Measurements from ENCODE around the gene ENPP5.

DNA sequence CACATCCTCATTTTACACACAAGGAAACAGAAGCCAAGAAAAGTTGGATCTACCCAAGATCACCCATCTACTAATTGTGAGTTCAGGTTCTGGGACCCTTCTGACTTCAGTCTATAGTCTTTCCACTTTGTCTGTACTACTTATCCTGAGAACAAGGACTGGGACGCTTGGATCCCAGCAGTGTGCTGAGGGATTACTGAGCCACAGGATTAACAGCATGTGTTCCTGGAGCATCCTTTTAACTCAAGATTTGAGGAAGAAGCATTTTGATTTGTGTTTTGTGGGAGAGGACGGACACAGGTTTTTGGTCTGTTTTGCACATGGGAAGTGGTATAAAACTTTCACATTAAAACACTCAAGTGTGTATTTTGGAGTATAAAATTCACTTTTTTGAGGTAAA lies 36.6 kb downstream of the ENPP5 start:
- TF ChIP-seq EZH2phosphoT487 (IDR thresholded peaks at IDR 0.05; ENCODE audit: borderline replicate concordance, low read depth, low read length), result no peak
- TF ChIP-seq, protein P1, sequence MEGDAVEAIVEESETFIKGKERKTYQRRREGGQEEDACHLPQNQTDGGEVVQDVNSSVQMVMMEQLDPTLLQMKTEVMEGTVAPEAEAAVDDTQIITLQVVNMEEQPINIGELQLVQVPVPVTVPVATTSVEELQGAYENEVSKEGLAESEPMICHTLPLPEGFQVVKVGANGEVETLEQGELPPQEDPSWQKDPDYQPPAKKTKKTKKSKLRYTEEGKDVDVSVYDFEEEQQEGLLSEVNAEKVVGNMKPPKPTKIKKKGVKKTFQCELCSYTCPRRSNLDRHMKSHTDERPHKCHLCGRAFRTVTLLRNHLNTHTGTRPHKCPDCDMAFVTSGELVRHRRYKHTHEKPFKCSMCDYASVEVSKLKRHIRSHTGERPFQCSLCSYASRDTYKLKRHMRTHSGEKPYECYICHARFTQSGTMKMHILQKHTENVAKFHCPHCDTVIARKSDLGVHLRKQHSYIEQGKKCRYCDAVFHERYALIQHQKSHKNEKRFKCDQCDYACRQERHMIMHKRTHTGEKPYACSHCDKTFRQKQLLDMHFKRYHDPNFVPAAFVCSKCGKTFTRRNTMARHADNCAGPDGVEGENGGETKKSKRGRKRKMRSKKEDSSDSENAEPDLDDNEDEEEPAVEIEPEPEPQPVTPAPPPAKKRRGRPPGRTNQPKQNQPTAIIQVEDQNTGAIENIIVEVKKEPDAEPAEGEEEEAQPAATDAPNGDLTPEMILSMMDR (conservative IDR thresholded peaks at IDR 0.05; ENCODE audit: low read length), result no peak
